Upper lobe of left lung (tissue), 6 donors: ENCODE results near the gene LRRC30. TPM values are rescaled to one million over a fixed set of nuclear protein-coding genes. Genes with fewer than 3 reads are reported as not detected.

Source experiments
- ATAC-seq, 2 donors: fragments of 200-7000 bp; cut with Tn5 transposase; one replicate each; pipeline ENCODE4 v1.9.1; 2022; ENCODE audit warnings: mild to moderate bottlenecking in 2 of 2, moderate library complexity in 2 of 2; ENCODE audit not compliant: low FRiP score in 2 of 2
- DNase-seq, 2 donors: peaks; one replicate each; pipeline ENCODE4 v3.0.0-alpha.2; 2019 to 2020
- H3K27ac ChIP-seq, 4 donors: fragments of 200-600 bp; sonication (generic); one replicate each; pipeline ENCODE4 v1.5.1; 2016 to 2019
- H3K27me3 ChIP-seq, 4 donors: fragments of 200-600 bp; sonication (generic); one replicate each; pipeline ENCODE4 v1.5.1; 2017 to 2019
- H3K36me3 ChIP-seq, 4 donors: fragments of 200-600 bp; sonication (generic); one replicate each; pipeline ENCODE4 v1.5.1; 2016 to 2019
- H3K4me1 ChIP-seq, 4 donors: fragments of 200-600 bp; sonication (generic); one replicate each; pipeline ENCODE4 v1.5.1; 2018 to 2019
- H3K4me3 ChIP-seq, 4 donors: fragments of 200-600 bp; sonication (generic); one replicate each; pipeline ENCODE4 v1.5.1; 2017 to 2019; ENCODE audit warnings: mild to moderate bottlenecking in 2 of 4, moderate library complexity in 1 of 4
- H3K9me3 ChIP-seq, 4 donors: fragments of 200-600 bp; sonication (generic); one replicate each; pipeline ENCODE4 v1.5.1; 2018 to 2019
- EP300 ChIP-seq, 4 donors: sonication (generic); formaldehyde crosslinking; IDR thresholded peaks; one replicate each; pipeline ENCODE4 v1.5.1; 2017; ENCODE audit warnings: antibody characterized with exemption in 4 of 4, control low read depth in 2 of 4
- POLR2A ChIP-seq, 4 donors: fragments of 450-650 bp; IDR thresholded peaks; one replicate each; pipeline ENCODE4 v1.5.1; 2016 to 2017; ENCODE audit warnings: antibody characterized with exemption in 4 of 4, mild to moderate bottlenecking in 2 of 4
- POLR2AphosphoS5 ChIP-seq, 2 donors: sonication (generic); formaldehyde crosslinking; IDR thresholded peaks; one replicate each; pipeline ENCODE4 v1.5.1; 2017; ENCODE audit warnings: antibody characterized with exemption in 2 of 2
- WGBS, 2 donors: methylation state at CpG; one replicate each; pipeline ENCODE4 v1.1.5; 2017 to 2018; 5-methylcytosine and 5-hydroxymethylcytosine counted together
- total RNA-seq, 6 donors: library from RNA; depleted of rRNA in 4 of 6; stranded (reverse); fragments of >200 nt in 4 of 6; gene quantifications; one replicate each; pipeline versions ENCODE4 v1.1.0 to v1.2.1, GENCODE V29; 2016 to 2021
- TF ChIP-seq, protein P1 (sequence below), 6 experiments: fragments of 450-650 bp in 4 of 6; fragments of 200-600 bp in 2 of 6; sonication (generic) in 2 of 6; IDR thresholded peaks; one replicate each; pipeline ENCODE4 v1.5.1; 2016 to 2019; ENCODE audit warnings: antibody characterized with exemption in 6 of 6
- donor health status: DM: no; HTN: no; CAD: no; lungs with moderate emphysema.
- donor health status: DM: no; HTN: yes; CAD: no; lungs with severe emphysema.

The LRRC30 gene
- total RNA-seq, 6 donors from 2014 or later = not detected

DNA sequence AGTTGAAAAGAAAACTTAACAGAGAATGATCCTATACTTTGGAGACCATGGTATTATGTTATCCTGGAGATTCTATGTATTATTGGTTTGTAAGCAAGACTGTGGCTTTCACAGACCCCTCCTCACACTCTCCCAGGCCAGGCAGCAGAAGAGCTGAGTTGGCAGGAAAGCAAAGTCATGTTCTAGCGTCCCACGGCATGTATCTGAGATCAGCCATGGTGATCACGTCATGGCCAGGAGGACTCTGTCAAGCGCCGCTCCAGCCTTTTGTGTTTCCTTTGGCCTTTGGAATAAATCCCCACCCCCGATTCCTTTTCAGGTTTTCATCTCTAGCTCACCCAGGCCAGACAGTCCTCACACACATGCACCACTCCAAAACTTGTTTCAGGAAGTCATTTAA is 39.1 kb downstream of the LRRC30 start:
- no peak for DNase-seq
- WGBS, 2 donors = 78 to 80% methylated on average over 6 of the region's 6 CpGs
- H3K27me3 ChIP-seq = no peaks in the 10 kb centered on the region

DNA sequence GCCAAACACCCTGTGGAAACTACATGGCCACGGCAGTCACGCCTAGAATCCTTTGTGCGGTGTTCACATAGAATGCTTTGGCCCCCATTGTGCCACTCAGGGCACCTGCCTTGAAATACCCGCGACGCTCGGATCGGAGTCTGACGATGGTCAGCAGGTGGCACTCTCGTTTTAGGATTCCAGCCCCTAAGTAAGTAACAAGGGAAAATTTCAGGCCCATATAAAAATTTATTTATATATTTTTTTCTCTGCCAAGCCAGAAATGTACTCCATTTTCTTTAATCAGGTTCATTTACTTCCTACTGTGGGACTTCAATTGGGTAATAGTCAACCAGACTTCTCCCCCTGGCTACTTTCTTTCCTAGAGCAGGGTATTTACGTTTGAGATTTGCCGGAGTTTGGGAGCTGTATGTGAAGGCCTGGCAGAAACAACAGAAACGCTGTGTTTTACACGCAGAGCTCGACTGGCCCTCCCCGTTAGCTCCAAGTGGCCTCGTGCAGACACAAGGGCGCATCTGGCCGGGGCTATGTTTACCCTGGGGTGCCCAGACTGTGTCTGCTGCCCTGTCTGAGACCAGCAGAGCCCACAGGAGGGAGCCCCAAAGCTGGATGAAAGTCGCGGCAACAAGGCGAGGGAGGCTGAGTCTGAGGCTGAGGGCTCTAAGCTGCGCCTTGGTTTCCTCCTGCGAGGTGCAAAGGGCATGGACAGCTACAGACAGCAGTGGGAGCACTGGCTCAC is 41.6 kb downstream of the LRRC30 start:
- DNase-seq (peak; percentile 59 to 60), ATAC-seq (peak; percentile 74 to 80)
- H3K4me1 ChIP-seq = peaks cover 16 to 25% (median 16%) of the 10 kb centered on the region in 4 donors
- no peaks in the 10 kb centered on the region for H3K36me3 ChIP-seq
- peak overlapping the region in 2 of 4 donors; percentile 26 for H3K4me3 ChIP-seq
- 18 to 23% methylated on average over 20 to 24 of the region's 24 CpGs for WGBS, 2 donors
- peak overlapping the region; percentile 72 to 87 (median 76) for H3K27ac ChIP-seq
- TF ChIP-seq, protein P1, sequence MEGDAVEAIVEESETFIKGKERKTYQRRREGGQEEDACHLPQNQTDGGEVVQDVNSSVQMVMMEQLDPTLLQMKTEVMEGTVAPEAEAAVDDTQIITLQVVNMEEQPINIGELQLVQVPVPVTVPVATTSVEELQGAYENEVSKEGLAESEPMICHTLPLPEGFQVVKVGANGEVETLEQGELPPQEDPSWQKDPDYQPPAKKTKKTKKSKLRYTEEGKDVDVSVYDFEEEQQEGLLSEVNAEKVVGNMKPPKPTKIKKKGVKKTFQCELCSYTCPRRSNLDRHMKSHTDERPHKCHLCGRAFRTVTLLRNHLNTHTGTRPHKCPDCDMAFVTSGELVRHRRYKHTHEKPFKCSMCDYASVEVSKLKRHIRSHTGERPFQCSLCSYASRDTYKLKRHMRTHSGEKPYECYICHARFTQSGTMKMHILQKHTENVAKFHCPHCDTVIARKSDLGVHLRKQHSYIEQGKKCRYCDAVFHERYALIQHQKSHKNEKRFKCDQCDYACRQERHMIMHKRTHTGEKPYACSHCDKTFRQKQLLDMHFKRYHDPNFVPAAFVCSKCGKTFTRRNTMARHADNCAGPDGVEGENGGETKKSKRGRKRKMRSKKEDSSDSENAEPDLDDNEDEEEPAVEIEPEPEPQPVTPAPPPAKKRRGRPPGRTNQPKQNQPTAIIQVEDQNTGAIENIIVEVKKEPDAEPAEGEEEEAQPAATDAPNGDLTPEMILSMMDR (IDR thresholded peaks at IDR 0.05) = peak; percentile 35 to 48 (median 40)
- TF ChIP-seq POLR2A (IDR thresholded peaks at IDR 0.05) (no peak), POLR2AphosphoS5 (IDR thresholded peaks at IDR 0.05) (peak in 1 of 2 donors; percentile 5), EP300 (IDR thresholded peaks at IDR 0.05) (no peak)
- no peaks in the 10 kb centered on the region for H3K27me3 ChIP-seq
- no peaks in the 10 kb centered on the region for H3K9me3 ChIP-seq

More for the DNA sequence above, 39.1 kb downstream of the LRRC30 start:
- Histone ChIP-seq H3K27ac (no peak overlapping the region), H3K9me3 (no peaks in the 10 kb centered on the region), H3K36me3 (no peaks in the 10 kb centered on the region), H3K4me1 (peaks cover 16 to 25% (median 16%) of the 10 kb centered on the region in 4 donors), H3K4me3 (no peak overlapping the region)
- ATAC-seq = no peak
- TF ChIP-seq EP300 (IDR thresholded peaks at IDR 0.05) = no peak
- no peak for TF ChIP-seq POLR2A (IDR thresholded peaks at IDR 0.05)
- TF ChIP-seq, protein P1 (IDR thresholded peaks at IDR 0.05) = no peak
- no peak for TF ChIP-seq POLR2AphosphoS5 (IDR thresholded peaks at IDR 0.05)

DNA sequence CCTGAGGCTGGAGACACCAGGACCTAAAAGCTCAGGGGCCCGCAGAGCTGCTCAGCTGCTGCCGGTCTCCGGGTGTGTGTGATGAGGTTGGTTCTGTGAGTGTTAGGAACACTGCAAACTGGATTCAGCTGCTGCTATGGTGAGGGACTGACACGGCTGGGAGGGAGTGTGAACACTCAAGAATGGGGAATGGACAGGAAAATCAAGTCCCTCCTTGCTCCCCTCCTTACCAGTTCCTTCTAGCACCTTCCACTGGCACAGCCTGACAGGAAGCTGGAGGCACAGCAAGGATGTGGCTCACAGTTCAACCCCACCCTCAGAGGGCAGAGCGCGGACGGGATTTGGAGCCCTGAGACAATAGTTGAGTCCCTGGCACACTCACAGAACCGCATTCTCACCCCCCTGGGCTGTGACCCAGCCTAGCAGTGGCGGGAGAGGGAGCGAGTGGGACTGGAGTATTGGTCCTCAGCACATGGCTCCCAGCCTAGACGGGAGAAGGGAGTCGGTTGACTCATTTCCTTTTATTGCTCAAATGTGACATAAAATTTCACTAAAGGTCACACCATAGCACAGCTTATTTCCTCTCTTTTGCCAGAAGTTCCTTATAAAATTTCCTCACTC is 42.5 kb downstream of the LRRC30 start:
- Histone ChIP-seq H3K27ac (peak overlapping the region; percentile 72 to 87 (median 76)), H3K9me3 (no peaks in the 10 kb centered on the region), H3K36me3 (no peaks in the 10 kb centered on the region), H3K4me3 (peak overlapping the region in 1 of 4 donors; percentile 26), H3K27me3 (no peaks in the 10 kb centered on the region), H3K4me1 (peaks cover 16 to 25% (median 16%) of the 10 kb centered on the region in 4 donors)
- DNase-seq (peak in 1 of 2 donors; percentile 71), ATAC-seq (peak; percentile 88 to 90)
- TF ChIP-seq, protein P1 (IDR thresholded peaks at IDR 0.05) = no peak
- TF ChIP-seq POLR2A (IDR thresholded peaks at IDR 0.05) (no peak), EP300 (IDR thresholded peaks at IDR 0.05) (peak in 1 of 4 donors; percentile 78), POLR2AphosphoS5 (IDR thresholded peaks at IDR 0.05) (peak; percentile 74)
- 28 to 29% methylated on average over 12 of the region's 12 CpGs for WGBS, 2 donors

DNA sequence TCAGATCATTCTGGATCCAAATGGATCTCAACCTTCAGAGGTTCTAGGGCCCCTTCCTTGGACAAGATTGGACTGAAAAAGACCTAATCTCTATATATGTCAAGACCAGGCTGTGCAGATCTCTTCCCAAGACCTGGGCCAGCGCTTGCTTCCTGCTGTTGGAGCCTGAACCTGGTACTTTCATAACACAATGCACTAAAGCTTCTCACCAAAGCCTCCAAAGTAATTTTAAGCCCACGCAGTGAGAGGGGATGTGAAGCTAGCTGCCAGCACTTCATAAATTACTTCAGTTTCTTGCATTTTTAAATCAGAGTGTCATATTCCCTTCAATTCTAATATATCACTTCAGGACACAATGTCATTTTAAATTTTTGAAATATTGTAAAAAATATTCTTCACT is 50.7 kb downstream of the LRRC30 start:
- Histone ChIP-seq H3K9me3 (no peaks in the 10 kb centered on the region), H3K27ac (no peak overlapping the region), H3K27me3 (no peaks in the 10 kb centered on the region), H3K4me3 (no peak overlapping the region), H3K4me1 (no peaks in the 10 kb centered on the region), H3K36me3 (no peaks in the 10 kb centered on the region)
- no peak for ATAC-seq
- no peak for DNase-seq
- WGBS, 2 donors = 79 to 89% methylated on average over 2 of the region's 2 CpGs
- TF ChIP-seq EP300 (IDR thresholded peaks at IDR 0.05) (no peak), POLR2AphosphoS5 (IDR thresholded peaks at IDR 0.05) (no peak), POLR2A (IDR thresholded peaks at IDR 0.05) (no peak)
- TF ChIP-seq, protein P1 (IDR thresholded peaks at IDR 0.05) = no peak

Other genes with a start within 250 kb of the LRRC30 start
- gene LAMA1, start 113.3 kb upstream of the LRRC30 start, total RNA-seq = 1 to 10 TPM in 5 of 6 donors, under 1 TPM in 1; 0.89 to 3.1 (median 1.5) TPM